HepG2 (cell line): Measurements from ENCODE around the gene NFYC. TPM values are rescaled to one million over a fixed set of nuclear protein-coding genes. Genes with fewer than 3 reads are reported as not detected.
A peak's percentile ranks its signal among the peaks of the same experiment; 100 is the strongest.

Experiments used
- ATAC-seq: fragments of 200-7000 bp; cut with Tn5 transposase; 3 replicates; pipeline ENCODE4 v1.9.1; 2020; ENCODE audit warnings: mild to moderate bottlenecking, moderate library complexity
- BruUV-seq: library from RNA; stranded (reverse); fragments of 400-500 nt; replicated peaks from 2 replicates; lab custom pipeline; 2021; lab: Mats Ljungman, UMichigan
- CTCF ChIA-PET: fragments of 300-600 bp; formaldehyde crosslinking; extraction: SDS; loops from one replicate; lab custom pipeline; 2021; ENCODE audit warnings: low total read pairs, inconsistent platforms, low intra/inter-chr PET ratio; lab: Yijun Ruan, JAX
- POLR2A ChIA-PET: fragments of 350-600 bp; sonication (Branson Sonifier 250); formaldehyde crosslinking; loops from one replicate; lab custom pipeline; 2020; ENCODE audit warnings: antibody characterized with exemption, inconsistent platforms; lab: Yijun Ruan, JAX
- DNase-seq: peaks from one replicate; pipeline ENCODE4 v3.0.0-alpha.2; 2015; ENCODE audit warnings: low spot score
- FAIRE-seq: peaks from 3 replicates; lab custom pipeline; 2011; peaks lifted over from hg19 to GRCh38; lab: Jason Lieb, UNC
- H2AFZ ChIP-seq: one replicate; pipeline ENCODE4 v1.6.1; 2011; ENCODE audit warnings: low read length, inconsistent platforms
- H3K27ac ChIP-seq: fragments of 300-600 bp; 3 replicates; pipeline ENCODE4 v1.8.0; 2011; ENCODE audit warnings: mixed run types, mild to moderate bottlenecking, mixed read lengths, low read length, inconsistent platforms; ENCODE audit not compliant: insufficient read depth; ENCODE audit errors: extremely low read length
- H3K27me3 ChIP-seq, 2 experiments: fragments of 200-600 bp in 1 of 2; 2 replicates in 1 of 2; 3 replicates in 1 of 2; pipeline versions ENCODE4 v1.6.0 to v1.8.0; 2011; ENCODE audit warnings: low read length in 2 of 2, mild to moderate bottlenecking in 2 of 2, moderate library complexity in 2 of 2, inconsistent platforms in 1 of 2; ENCODE audit not compliant: insufficient read depth in 2 of 2, control insufficient read depth in 1 of 2
- H3K36me3 ChIP-seq, 2 experiments: fragments of 200-600 bp in 1 of 2; replicated peaks in 1 of 2; 2 replicates in 1 of 2; 3 replicates in 1 of 2; pipeline versions ENCODE4 v1.5.1 to v1.8.0; 2011; ENCODE audit warnings: low read length in 2 of 2, inconsistent platforms in 1 of 2; ENCODE audit not compliant: insufficient read depth in 2 of 2, control insufficient read depth in 1 of 2
- H3K4me1 ChIP-seq: 2 replicates; pipeline ENCODE4 v1.5.1; 2012; ENCODE audit warnings: low read length, inconsistent platforms; ENCODE audit not compliant: insufficient read depth
- H3K4me2 ChIP-seq: 2 replicates; pipeline ENCODE4 v1.6.0; 2011; ENCODE audit warnings: low read depth, low read length, inconsistent platforms
- H3K4me3 ChIP-seq, 3 experiments: fragments of 200-600 bp in 1 of 3; sonication (generic), shearing (Covaris generic) in 1 of 3; replicated peaks in 1 of 3; 2 replicates each; pipeline ENCODE4 v1.5.1; 2011 to 2016; ENCODE audit warnings: low read length in 3 of 3, inconsistent platforms in 2 of 3, low read depth in 2 of 3, mild to moderate bottlenecking in 2 of 3, control low read depth in 1 of 3, mixed read lengths in 1 of 3; ENCODE audit not compliant: insufficient read depth in 1 of 3
- H3K79me2 ChIP-seq: one replicate; pipeline ENCODE4 v1.6.1; 2011; ENCODE audit warnings: low read length, inconsistent platforms; ENCODE audit not compliant: insufficient read depth
- H3K9ac ChIP-seq: 2 replicates; pipeline ENCODE4 v1.6.0; 2011; ENCODE audit warnings: mild to moderate bottlenecking, low read depth, low read length, inconsistent platforms; ENCODE audit not compliant: insufficient read depth
- H3K9me3 ChIP-seq: 2 replicates; pipeline ENCODE4 v1.5.1; 2012; ENCODE audit warnings: mild to moderate bottlenecking, low read length
- H4K20me1 ChIP-seq: 2 replicates; pipeline ENCODE4 v1.6.0; 2011; ENCODE audit warnings: inconsistent platforms, mild to moderate bottlenecking, low read length, moderate library complexity; ENCODE audit not compliant: insufficient read depth
- CCDC6 ChIP-seq: sonication (generic); formaldehyde crosslinking; IDR thresholded peaks from 2 replicates; pipeline ENCODE4 v1.8.1; 2022; ENCODE audit warnings: mild to moderate bottlenecking, missing genetic modification reagents, moderate library complexity
- ZNF274 ChIP-seq: sonication (generic); formaldehyde crosslinking; IDR thresholded peaks from 2 replicates; pipeline ENCODE4 v1.5.1; 2020; ENCODE audit warnings: mild to moderate bottlenecking, missing genetic modification reagents
- ZNF768 ChIP-seq: sonication (generic); formaldehyde crosslinking; IDR thresholded peaks from 2 replicates; pipeline ENCODE4 v1.4.0; 2020; ENCODE audit warnings: missing genetic modification reagents
- ZSCAN21 ChIP-seq: sonication (generic); formaldehyde crosslinking; IDR thresholded peaks from 2 replicates; pipeline ENCODE4 v1.8.0; 2022; ENCODE audit warnings: mild to moderate bottlenecking, missing genetic modification reagents, moderate library complexity, borderline replicate concordance
- WGBS: methylation state at CpG from one replicate; pipeline ENCODE4 v1.1.6; 2017; ENCODE audit warnings: low lambda C conversion rate; 5-methylcytosine and 5-hydroxymethylcytosine counted together
- in situ Hi-C: cut with HindIII; loops from 2 replicates; pipeline ENCODE4 v1.10.0; 2017; ENCODE audit warnings: low pct_unique_long_range_greater_than_20kb; ENCODE audit not compliant: extremely low pct_ligation_motif_present
- intact Hi-C: fragments of 100-400 bp; cut with micrococcal nuclease; formaldehyde crosslinking; loops from one replicate; pipeline ENCODE4 v1.10.0; 2022; ENCODE audit not compliant: unreplicated experiment
- polyA plus RNA-seq, 8 experiments: library from polyadenylated mRNA; depleted of rRNA in 3 of 8; stranded (reverse) in 7 of 8; unstranded in 1 of 8; fragments of >200 nt; fragmentation: Illumina TruSeq in 4 of 8; extraction: Trizol in 4 of 8; gene quantifications; 2 replicates each; pipeline versions ENCODE4 v1.2.1 to v1.2.3, GENCODE V29; 2011 to 2016; ENCODE audit warnings: low read depth in 4 of 8, missing spikeins in 1 of 8, mixed read lengths in 1 of 8; ENCODE audit not compliant: insufficient read depth in 1 of 8
- total RNA-seq, 5 experiments: library from RNA; depleted of rRNA; stranded (reverse); fragments of >200 nt; fragmentation: Illumina TruSeq; extraction: Trizol; gene quantifications; 2 replicates each; pipeline ENCODE4 v1.2.3, GENCODE V29; 2016; ENCODE audit warnings: low read depth in 1 of 5
- TF ChIP-seq, protein P1 (sequence below): IDR thresholded peaks from 2 replicates; pipeline ENCODE4 v1.6.1; 2016; ENCODE audit warnings: control low read depth

NFYC gene
- total and polyA plus RNA-seq, 2 of the 13 experiments (the other 11 are each of a cell fraction or from before 2014, with no cell fraction given): 33.9 to 73.7 TPM

DNA sequence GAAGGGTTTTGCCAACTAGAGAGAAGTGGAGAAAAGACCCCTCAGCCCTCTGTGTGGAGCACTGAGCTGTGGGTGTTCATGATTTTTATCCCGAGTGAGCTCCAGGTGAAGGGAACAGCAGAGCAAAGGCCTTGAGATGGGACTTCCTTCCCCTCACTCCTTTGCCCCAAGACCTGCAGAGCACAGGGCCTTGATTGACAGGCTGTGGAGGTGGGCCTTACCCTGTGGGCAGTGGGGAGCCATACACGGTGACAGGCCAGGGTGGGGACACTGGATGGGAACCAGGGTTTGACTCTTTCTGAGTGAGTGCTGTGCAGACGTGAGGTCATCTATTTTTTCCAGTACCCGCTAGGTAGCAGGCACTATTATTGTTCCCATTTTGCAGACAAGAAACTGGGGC is 102.5 kb downstream of the NFYC start:
- no peaks in the 10 kb centered on the region for H3K9me3 ChIP-seq
- in situ Hi-C loops (no loop called here), intact Hi-C loops (loop anchor here (10.0 kb wide), 1 partner anchor 51 kb away; no protein-coding TSS in a partner anchor)
- no peaks in the 10 kb centered on the region for H3K79me2 ChIP-seq
- H3K27ac ChIP-seq: no peak overlapping the region
- TF ChIP-seq ZSCAN21 (CRISPR knock-in tag) (no peak), ZNF274 (CRISPR knock-in tag) (no peak)
- TF ChIP-seq, protein P1, sequence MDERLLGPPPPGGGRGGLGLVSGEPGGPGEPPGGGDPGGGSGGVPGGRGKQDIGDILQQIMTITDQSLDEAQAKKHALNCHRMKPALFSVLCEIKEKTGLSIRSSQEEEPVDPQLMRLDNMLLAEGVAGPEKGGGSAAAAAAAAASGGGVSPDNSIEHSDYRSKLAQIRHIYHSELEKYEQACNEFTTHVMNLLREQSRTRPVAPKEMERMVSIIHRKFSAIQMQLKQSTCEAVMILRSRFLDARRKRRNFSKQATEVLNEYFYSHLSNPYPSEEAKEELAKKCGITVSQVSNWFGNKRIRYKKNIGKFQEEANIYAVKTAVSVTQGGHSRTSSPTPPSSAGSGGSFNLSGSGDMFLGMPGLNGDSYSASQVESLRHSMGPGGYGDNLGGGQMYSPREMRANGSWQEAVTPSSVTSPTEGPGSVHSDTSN: 0 out of 2 replicates have a peak, but pooled peaks have one; percentile 30
- ATAC-seq: no peak
- WGBS: 23% methylated on average over 3 of the region's 4 CpGs
- H4K20me1 ChIP-seq: no peaks in the 10 kb centered on the region
- no peak for FAIRE-seq
- no peak for DNase-seq
- no peak overlapping the region for H2AFZ ChIP-seq
- ChIA-PET CTCF (no interaction called here), POLR2A (no interaction called here)
- BruUV-seq: no TSS peak
- H3K27me3 ChIP-seq: peaks cover 0 to 36% of the 10 kb centered on the region in 2 experiments; a peak in 4 of 5 replicates
- no peaks in the 10 kb centered on the region for H3K36me3 ChIP-seq
- no peak overlapping the region for H3K4me2 ChIP-seq
- peaks cover 40% of the 10 kb centered on the region for H3K4me1 ChIP-seq
- H3K9ac ChIP-seq: no peak overlapping the region
- H3K4me3 ChIP-seq: no peak overlapping the region

DNA sequence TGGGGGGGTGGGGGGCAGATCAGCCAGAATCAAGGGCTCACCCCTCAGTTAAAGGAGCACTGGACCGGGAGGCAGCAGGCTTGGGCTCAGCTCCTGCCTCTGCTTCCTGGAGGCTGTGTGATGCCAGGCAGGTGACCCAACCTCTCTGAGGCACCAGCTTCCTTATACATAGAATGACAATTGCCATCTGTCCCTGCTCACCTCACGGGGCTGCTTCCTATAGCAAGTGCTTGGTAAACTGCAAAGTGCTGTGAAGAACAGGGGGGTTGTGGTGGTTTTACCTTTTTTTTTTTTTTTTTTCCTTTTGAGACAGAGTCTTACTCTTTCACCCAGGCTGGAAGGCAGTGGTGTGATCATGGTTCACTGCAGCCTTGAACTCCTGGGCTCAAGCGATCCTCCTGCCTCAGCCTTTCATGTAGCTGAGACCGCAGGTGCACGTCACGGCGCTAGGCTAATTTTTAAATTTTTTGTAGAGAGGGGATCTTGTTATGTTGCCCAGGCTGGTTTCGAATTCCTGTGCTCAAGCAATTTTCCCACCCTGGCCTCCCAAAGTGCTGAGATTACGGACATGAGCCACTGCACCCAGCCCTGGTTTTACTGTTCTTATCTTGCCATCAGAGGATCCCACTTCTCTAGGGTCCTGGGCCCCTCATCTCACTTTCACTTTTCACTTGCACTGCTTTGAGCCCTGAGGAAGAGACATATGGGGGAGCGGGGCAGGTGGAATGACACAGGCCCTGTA is 103.6 kb downstream of the NFYC start:
- Histone ChIP-seq H3K4me2 (peak overlapping the region; percentile 49; the same call in 1 of the 2 replicates), H3K79me2 (no peaks in the 10 kb centered on the region), H3K27me3 (peaks cover 0 to 36% of the 10 kb centered on the region in 2 experiments; a peak in 4 of 5 replicates), H3K4me3 (no peak overlapping the region; a peak in 1 of 6 replicates), H3K9me3 (no peaks in the 10 kb centered on the region), H2AFZ (no peak overlapping the region), H3K36me3 (no peaks in the 10 kb centered on the region), H3K9ac (no peak overlapping the region), H4K20me1 (no peaks in the 10 kb centered on the region), H3K27ac (no peak overlapping the region), H3K4me1 (peaks cover 33% of the 10 kb centered on the region)
- WGBS: 44% methylated on average over 9 of the region's 10 CpGs
- TF ChIP-seq CCDC6 (CRISPR knock-in tag) (no peak), ZNF768 (CRISPR knock-in tag) (peak; percentile 94)
- no peak for FAIRE-seq
- no peak for ATAC-seq
- no TSS peak for BruUV-seq
- ChIA-PET CTCF (no interaction called here), POLR2A (interaction anchor here (1.0 kb wide), 1 partner anchor 104 kb away, joined by 3 read pairs; the partner anchor contains the start of gene NFYC)
- intact Hi-C loops (loop anchor here (10.0 kb wide), 1 partner anchor 50 kb away; no protein-coding TSS in a partner anchor), in situ Hi-C loops (no loop called here)
- DNase-seq: no peak
